HepG2 (cell line): ENCODE results near the gene DAB2IP. TPM values are rescaled to one million over a fixed set of nuclear protein-coding genes. Genes with fewer than 3 reads are reported as not detected.

Experiments used
- AKNA ChIP-seq: sonication (generic); formaldehyde crosslinking; IDR thresholded peaks from 2 replicates; pipeline ENCODE4 v1.4.0; 2020; ENCODE audit warnings: missing genetic modification reagents, borderline replicate concordance
- ARNT ChIP-seq: fragments of 450-650 bp; IDR thresholded peaks from 2 replicates; pipeline ENCODE4 v1.6.1; 2017
- FIP1L1 ChIP-seq: fragments of 200-400 bp; formaldehyde crosslinking; IDR thresholded peaks from 2 replicates; pipeline ENCODE4 v1.6.1; 2018; ENCODE audit warnings: low read depth, mild to moderate bottlenecking, low read length, moderate library complexity, borderline replicate concordance; ENCODE audit not compliant: insufficient read depth
- FOXP4 ChIP-seq: sonication (generic); formaldehyde crosslinking; IDR thresholded peaks from 2 replicates; pipeline ENCODE4 v1.4.0; 2020; ENCODE audit warnings: missing genetic modification reagents
- GATAD2A ChIP-seq: IDR thresholded peaks from 2 replicates; pipeline ENCODE4 v1.6.1; 2016
- IKZF5 ChIP-seq: IDR thresholded peaks from 2 replicates; pipeline ENCODE4 v1.6.1; 2018; ENCODE audit warnings: missing genetic modification reagents, mild to moderate bottlenecking, missing compliant biosample characterization
- LCORL ChIP-seq, 2 experiments: fragments of 450-650 bp in 1 of 2; sonication (generic) in 1 of 2; formaldehyde crosslinking in 1 of 2; IDR thresholded peaks; 2 replicates each; pipeline versions ENCODE4 v1.5.0 to v1.6.1; 2017 to 2020; ENCODE audit warnings: antibody characterized with exemption in 1 of 2, missing genetic modification reagents in 1 of 2
- ZBED4 ChIP-seq: sonication (generic); formaldehyde crosslinking; IDR thresholded peaks from 2 replicates; pipeline ENCODE4 v1.4.0; 2020; ENCODE audit warnings: missing genetic modification reagents, borderline replicate concordance
- ZNF512 ChIP-seq: sonication (generic); formaldehyde crosslinking; IDR thresholded peaks from 2 replicates; pipeline ENCODE4 v1.4.0; 2020; ENCODE audit warnings: mild to moderate bottlenecking, missing genetic modification reagents
- polyA plus RNA-seq, 8 experiments: library from polyadenylated mRNA; depleted of rRNA in 3 of 8; stranded (reverse) in 7 of 8; unstranded in 1 of 8; fragments of >200 nt; fragmentation: Illumina TruSeq in 4 of 8; extraction: Trizol in 4 of 8; gene quantifications; 2 replicates each; pipeline versions ENCODE4 v1.2.1 to v1.2.3, GENCODE V29; 2011 to 2016; ENCODE audit warnings: low read depth in 4 of 8, missing spikeins in 1 of 8, mixed read lengths in 1 of 8; ENCODE audit not compliant: insufficient read depth in 1 of 8
- total RNA-seq, 5 experiments: library from RNA; depleted of rRNA; stranded (reverse); fragments of >200 nt; fragmentation: Illumina TruSeq; extraction: Trizol; gene quantifications; 2 replicates each; pipeline ENCODE4 v1.2.3, GENCODE V29; 2016; ENCODE audit warnings: low read depth in 1 of 5

DAB2IP gene
- total and polyA plus RNA-seq, 2 of the 13 experiments (the other 11 are each of a cell fraction or from before 2014, with no cell fraction given): 25.3 to 37.9 TPM

GRCh38 chr9:121744002-121744686 is 92.7 kb downstream of the DAB2IP start (continued):
- TF ChIP-seq IKZF5 (CRISPR knock-in tag) (no peak; the same call in 1 of the 2 replicates), FOXP4 (CRISPR knock-in tag) (peak; percentile 45; the same call in 1 of the 2 replicates), AKNA (CRISPR knock-in tag) (no peak), ARNT (no peak), GATAD2A (CRISPR knock-in tag) (peak; percentile 41; the same call in 1 of the 2 replicates), LCORL (IDR thresholded peaks at IDR 0.05) (no peak), LCORL (CRISPR knock-in tag; IDR thresholded peaks at IDR 0.05) (peak; percentile 50; the same call in 1 of the 2 replicates), ZBED4 (CRISPR knock-in tag) (0 out of 2 replicates have a peak, but pooled peaks have one; percentile 24), FIP1L1 (no peak), ZNF512 (CRISPR knock-in tag) (no peak)
